ENCODE measurements around the gene LPP.

Gene LPP

GRCh38 chr3:188248036-188248561 lies 94.1 kb downstream of the LPP start:
- no peak for DNase-seq

- DNase-seq: no peak
Observed at GRCh38 chr3:188253123-188253793, 99.3 kb downstream of the LPP start.

GRCh38 chr3:188253800-188254452 lies 100.0 kb downstream of the LPP start:
- DNase-seq: no peak

GRCh38 chr3:188254520-188255070 lies 100.6 kb downstream of the LPP start:
- DNase-seq: no peak

GRCh38 chr3:188255190-188255589 lies 101.2 kb downstream of the LPP start:
- DNase-seq: no peak

GRCh38 chr3:188256758-188257157 lies 102.8 kb downstream of the LPP start:
- no peak for DNase-seq

- DNase-seq: no peak
Observed at GRCh38 chr3:188257384-188258026, 103.5 kb downstream of the LPP start.

- DNase-seq: no peak
Observed at GRCh38 chr3:188259191-188259590, 105.2 kb downstream of the LPP start.

GRCh38 chr3:188259596-188259995 lies 105.6 kb downstream of the LPP start:
- DNase-seq: no peak

- no peak for DNase-seq
Observed at GRCh38 chr3:188261011-188261410, 107.1 kb downstream of the LPP start.

- no peak for DNase-seq
Observed at GRCh38 chr3:188262488-188262887, 108.5 kb downstream of the LPP start.

- no peak for DNase-seq
Observed at GRCh38 chr3:188262913-188263683, 109.1 kb downstream of the LPP start.

GRCh38 chr3:188264226-188265207 lies 110.6 kb downstream of the LPP start:
- no peak for DNase-seq

- no peak for DNase-seq
Observed at GRCh38 chr3:188266562-188267274, 112.8 kb downstream of the LPP start.

GRCh38 chr3:188267790-188268335 lies 113.9 kb downstream of the LPP start:
- no peak for DNase-seq

GRCh38 chr3:188268336-188268735 lies 114.4 kb downstream of the LPP start:
- no peak for DNase-seq

- no peak for DNase-seq
Observed at GRCh38 chr3:188269040-188269439, 115.1 kb downstream of the LPP start.

- DNase-seq: no peak
Observed at GRCh38 chr3:188270423-188270972, 116.5 kb downstream of the LPP start.

- DNase-seq: no peak
Observed at GRCh38 chr3:188271226-188271914, 117.4 kb downstream of the LPP start.
